NCI-H2227 treated with DMSO at 0.1 percent for 48 hours (cell line): ENCODE measurements around the gene SCYGR2.
"Not testable (repeated sequence)": the region's sequence is repeated elsewhere in the genome, so short reads cannot be mapped to it uniquely, and the experiment has no call there.

Experiments
- DNase-seq: peaks from one replicate; lab custom pipeline; 2025; lab: John Stamatoyannopoulos, UW

The SCYGR2 gene

DNA sequence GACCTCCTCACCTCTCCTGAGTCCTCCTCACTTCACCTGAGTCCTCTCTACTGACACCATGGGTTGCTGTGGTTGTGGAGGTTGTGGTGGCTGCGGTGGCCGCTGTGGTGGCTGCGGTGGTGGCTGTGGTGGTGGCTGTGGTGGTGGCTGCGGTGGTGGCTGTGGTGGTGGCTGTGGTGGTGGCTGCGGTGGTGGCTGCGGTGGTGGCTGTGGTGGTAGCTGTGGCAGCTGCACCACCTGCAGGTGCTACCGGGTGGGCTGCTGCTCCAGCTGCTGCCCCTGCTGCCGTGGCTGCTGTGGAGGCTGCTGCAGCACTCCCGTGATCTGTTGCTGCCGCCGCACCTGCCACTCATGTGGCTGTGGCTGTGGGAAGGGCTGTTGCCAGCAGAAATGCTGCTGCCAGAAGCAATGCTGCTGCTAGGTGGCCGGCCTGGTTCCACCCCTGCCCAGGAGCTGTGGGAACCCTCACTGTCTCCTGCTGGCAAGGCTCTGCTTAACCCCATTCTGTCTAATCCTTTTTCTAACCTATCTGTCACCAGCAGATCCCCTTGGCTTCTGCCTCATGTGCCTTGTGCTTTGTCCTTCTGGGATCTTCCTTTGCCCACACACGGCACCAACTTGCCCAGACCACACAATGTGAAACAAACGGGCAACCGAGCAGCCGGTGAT is at the start of gene SCYGR2:
Gene SCYGR2, plus strand, starts transcription at position 59 of the 669 bp plus-strand sequence. Its CDS starts 0 bp downstream, at position 59.
- DNase-seq, result not testable (repeated sequence)

GRCh38 chr2:227551836-227552235 is 46.9 kb upstream of the SCYGR2 start:
- DNase-seq, result no peak

DNA sequence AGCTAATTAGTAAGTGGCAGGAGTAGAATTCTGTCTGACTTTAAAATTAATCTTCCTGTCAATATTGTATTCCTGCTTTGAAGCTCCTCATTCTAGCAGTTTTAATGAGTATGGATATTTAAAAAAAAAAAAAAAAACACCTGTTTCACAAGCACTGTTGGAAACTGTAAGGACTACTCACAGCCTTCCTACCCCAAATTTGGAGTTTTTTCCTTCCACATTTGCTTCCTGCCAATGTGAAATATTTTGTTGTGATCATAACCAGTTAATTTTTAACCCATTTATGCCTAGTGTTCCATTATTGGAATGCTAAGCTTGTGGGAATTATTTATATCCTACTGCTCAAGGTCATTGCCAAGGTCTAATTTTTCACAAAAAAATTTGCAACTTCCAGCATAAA is 36.1 kb upstream of the SCYGR2 start:
- no peak for DNase-seq

- no peak for DNase-seq
These were observed 33.6 kb upstream of the SCYGR2 start for GRCh38 chr2:227565080-227565479.

DNA sequence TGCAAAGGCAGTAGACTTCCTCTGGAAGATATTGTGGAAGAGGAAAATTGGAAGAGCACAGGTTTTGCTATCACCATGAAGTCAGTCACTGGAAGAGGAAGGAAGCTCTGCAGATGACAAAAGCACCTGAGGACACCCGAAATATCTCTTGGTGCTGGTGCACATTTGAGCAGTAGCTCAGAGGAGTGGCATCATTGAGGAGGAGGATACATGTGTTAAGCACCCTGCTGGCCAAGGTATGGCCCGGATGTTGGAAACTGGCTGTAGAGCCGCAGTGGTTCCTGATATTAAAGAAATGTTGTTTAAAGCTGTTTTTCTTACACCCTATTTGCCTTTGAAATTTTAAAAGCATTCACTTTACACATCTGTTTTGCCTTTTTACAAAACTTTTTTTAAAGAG is 32.7 kb upstream of the SCYGR2 start:
- no peak for DNase-seq

DNA sequence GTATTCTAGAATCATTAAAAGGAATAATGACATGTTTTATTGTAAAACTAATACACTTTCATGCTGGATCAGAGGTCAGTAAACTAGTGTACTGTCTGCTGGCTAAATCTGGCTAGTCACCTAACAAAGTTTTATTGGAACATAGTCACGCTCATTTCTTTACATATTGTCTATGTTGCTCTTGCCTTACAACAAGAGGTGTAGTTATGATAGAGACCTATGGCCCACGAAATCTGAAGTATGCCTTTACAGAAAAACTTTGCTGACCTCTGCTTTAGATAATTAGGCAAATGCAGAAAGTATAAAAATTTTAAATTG is 29.9 kb upstream of the SCYGR2 start:
- no peak for DNase-seq

DNA sequence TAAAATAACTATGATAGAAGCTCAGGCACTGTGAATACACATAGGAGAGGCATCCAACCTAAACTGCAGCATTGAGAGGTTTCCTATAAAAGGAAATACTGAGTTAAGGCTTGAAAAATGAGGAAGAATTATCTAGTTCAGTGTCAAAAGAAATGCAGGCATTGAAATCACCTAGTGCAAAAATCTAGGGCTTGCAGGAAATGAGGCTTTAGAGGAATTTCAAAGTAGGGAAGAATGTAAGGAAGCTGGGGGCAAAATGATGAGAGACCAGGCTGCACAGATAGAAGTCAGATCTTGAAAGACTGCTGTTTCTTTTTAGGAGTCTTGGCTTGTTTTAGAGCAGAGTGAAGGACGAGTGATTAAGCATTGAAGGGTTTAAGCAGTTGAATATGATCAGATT is 28.1 kb upstream of the SCYGR2 start:
- no peak for DNase-seq

- no peak for DNase-seq
These were observed 22.6 kb upstream of the SCYGR2 start for GRCh38 chr2:227576110-227576509.

- DNase-seq, result no peak
These were observed 21.9 kb upstream of the SCYGR2 start for GRCh38 chr2:227576812-227577211.

- no peak for DNase-seq
These were observed 21.1 kb upstream of the SCYGR2 start for GRCh38 chr2:227577555-227577954.

GRCh38 chr2:227578642-227579041 is 20.1 kb upstream of the SCYGR2 start:
- no peak for DNase-seq

GRCh38 chr2:227579791-227580190 is 18.9 kb upstream of the SCYGR2 start:
- DNase-seq, result no peak

DNA sequence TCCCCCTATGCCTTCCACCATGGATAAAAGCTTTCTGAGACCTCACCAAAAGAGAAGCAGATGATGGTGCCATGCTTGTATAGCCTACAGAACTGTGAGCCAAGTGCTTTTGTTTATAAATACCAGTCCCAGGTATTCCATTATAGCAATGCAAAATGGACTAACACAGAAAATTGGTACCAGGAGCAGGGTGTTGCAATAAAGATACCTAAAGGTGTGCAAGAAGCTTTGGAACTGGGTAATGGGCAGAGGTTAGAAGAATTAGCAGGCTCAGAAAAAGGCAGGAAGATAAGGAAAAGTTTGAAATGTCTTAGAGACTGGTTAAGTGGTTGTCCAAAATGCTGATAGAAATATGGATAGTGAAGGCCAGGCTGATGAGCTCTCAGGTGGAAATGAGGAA is 16.3 kb upstream of the SCYGR2 start:
- DNase-seq, result no peak

DNA sequence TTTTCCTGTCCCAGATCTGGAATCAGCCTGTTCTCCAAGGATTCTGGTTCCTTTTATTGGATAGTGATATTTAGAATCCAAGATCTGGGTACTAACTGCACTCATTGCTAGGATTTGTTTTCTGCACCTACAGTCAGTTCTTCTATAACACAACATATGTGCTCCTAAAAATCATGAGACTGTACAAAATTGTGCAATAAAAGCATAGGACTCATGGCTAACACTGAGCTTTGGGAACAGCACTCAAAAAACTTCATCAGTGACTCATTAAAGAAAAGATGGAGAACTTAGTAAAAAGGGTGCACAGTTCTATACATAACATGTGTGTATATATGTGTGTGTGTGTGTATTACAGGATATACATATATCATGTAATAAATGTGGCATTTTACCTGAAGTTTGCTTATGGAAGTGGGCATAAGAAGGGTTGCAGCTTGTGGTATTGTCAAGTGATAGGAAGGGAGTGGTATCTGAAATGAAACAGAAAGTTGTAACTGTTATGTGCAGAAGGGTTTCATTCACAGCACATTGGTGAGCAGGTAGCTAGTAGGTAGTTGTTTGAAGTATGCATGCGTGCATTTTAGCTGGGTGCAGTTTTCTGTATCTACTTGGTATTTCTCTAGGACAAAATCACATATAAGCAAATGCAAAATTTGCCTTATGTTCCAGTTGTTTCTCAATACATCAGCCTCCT is 5.9 kb upstream of the SCYGR2 start:
- no peak for DNase-seq

- no peak for DNase-seq
These were observed 2.9 kb upstream of the SCYGR2 start for GRCh38 chr2:227595797-227596196.

- DNase-seq, result no peak
These were observed 1.7 kb upstream of the SCYGR2 start for GRCh38 chr2:227597036-227597435.

- no peak for DNase-seq
These were observed 695 bp upstream of the SCYGR2 start for GRCh38 chr2:227597998-227598397.

- DNase-seq, result no peak
These were observed 3.7 kb downstream of the SCYGR2 start for GRCh38 chr2:227602358-227602757.

DNA sequence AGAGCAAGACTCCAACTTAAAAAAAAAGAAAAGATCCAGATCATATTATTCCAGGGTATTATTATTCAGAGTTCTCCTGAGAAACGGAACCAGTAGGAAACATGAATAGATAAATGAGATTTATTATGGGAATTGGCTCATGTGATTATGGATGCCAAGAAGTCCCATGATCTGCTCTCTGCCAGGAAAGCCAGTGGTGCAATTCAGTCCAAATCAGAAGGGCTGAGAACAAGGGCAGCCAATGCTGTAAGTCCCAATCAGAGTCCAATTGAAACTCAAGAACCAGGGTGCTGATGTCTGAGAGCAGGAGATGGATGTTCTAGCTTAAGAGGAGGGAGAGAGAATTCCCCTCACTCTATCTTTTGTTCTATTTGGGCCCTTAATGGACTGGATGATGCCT is 7.8 kb downstream of the SCYGR2 start:
- no peak for DNase-seq

DNA sequence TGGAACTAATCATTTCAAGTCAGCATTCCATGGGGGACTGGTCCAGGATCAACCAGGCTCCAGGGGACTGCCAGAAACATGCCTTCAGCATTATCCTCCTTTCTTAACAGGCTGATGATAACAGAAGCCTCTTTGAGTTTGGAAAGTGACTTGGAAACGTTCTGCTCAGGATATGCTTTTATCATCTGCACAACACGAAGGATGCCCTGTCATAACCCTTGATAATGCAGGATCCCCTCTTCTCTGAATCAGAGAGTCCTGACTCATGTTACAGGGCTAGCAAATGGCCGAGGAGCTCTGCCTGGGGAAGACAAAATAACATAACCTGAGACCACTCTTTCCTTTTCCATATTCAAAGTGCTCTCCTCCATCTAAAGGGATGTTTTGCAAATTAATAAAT is 9.2 kb downstream of the SCYGR2 start:
- DNase-seq, result no peak

GRCh38 chr2:227608561-227609338 is 10.1 kb downstream of the SCYGR2 start:
- DNase-seq, result no peak

- no peak for DNase-seq
These were observed 11.4 kb downstream of the SCYGR2 start for GRCh38 chr2:227610123-227610522.

GRCh38 chr2:227612546-227613271 is 14.0 kb downstream of the SCYGR2 start:
- DNase-seq, result no peak
